ENCODE measurements around the gene TXNRD3. TPM values are rescaled to one million over a fixed set of nuclear protein-coding genes. Genes with fewer than 3 reads are reported as not detected.

The TXNRD3 gene
- total RNA-seq = 14.6 TPM

- DNase-seq = peak; percentile 82
These were observed at the start of gene TXNRD3 for GRCh38 chr3:126654571-126655383. TSS of gene TXNRD3 (minus strand) at chr3:126655124.

GRCh38 chr3:126703512-126704493 lies 48.9 kb upstream of the TXNRD3 start, which contains the start of gene CHCHD6:
TSS of gene CHCHD6 (plus strand) at chr3:126704240. CDS start at chr3:126704313, 73 bp downstream.
- peak; percentile 98 for DNase-seq

- no peak for DNase-seq
These were observed 44.1 kb upstream of the TXNRD3 start for GRCh38 chr3:126699011-126699410.

GRCh38 chr3:126696701-126697267 lies 41.9 kb upstream of the TXNRD3 start:
- no peak for DNase-seq

- DNase-seq = no peak
These were observed 39.0 kb upstream of the TXNRD3 start for GRCh38 chr3:126693921-126694320.

- no peak for DNase-seq
These were observed 37.9 kb upstream of the TXNRD3 start for GRCh38 chr3:126692858-126693257.

- DNase-seq = no peak
These were observed 36.8 kb upstream of the TXNRD3 start for GRCh38 chr3:126691765-126692164.

- DNase-seq = peak; percentile 27
These were observed 30.6 kb upstream of the TXNRD3 start for GRCh38 chr3:126685493-126685892.

- no peak for DNase-seq
These were observed 30.1 kb upstream of the TXNRD3 start for GRCh38 chr3:126685021-126685420.

GRCh38 chr3:126684218-126684751 lies 29.4 kb upstream of the TXNRD3 start:
- peak; percentile 86 for DNase-seq

GRCh38 chr3:126683069-126683468 lies 28.1 kb upstream of the TXNRD3 start:
- DNase-seq = no peak

GRCh38 chr3:126682009-126682408 lies 27.1 kb upstream of the TXNRD3 start:
- no peak for DNase-seq

- DNase-seq = peak; percentile 22
These were observed 25.7 kb upstream of the TXNRD3 start for GRCh38 chr3:126680667-126681055.

GRCh38 chr3:126679831-126680666 lies 25.1 kb upstream of the TXNRD3 start:
- DNase-seq = no peak

GRCh38 chr3:126679318-126679751 lies 24.4 kb upstream of the TXNRD3 start:
- peak; percentile 90 for DNase-seq

GRCh38 chr3:126678693-126679317 lies 23.9 kb upstream of the TXNRD3 start:
- DNase-seq = peak; percentile 25

- DNase-seq = no peak
These were observed 23.1 kb upstream of the TXNRD3 start for GRCh38 chr3:126677862-126678503.

- DNase-seq = no peak
These were observed 22.2 kb upstream of the TXNRD3 start for GRCh38 chr3:126676919-126677705.

GRCh38 chr3:126672741-126673140 lies 17.8 kb upstream of the TXNRD3 start:
- no peak for DNase-seq

Data from tongue (tissue), 2 donors.